NCI-H2029 (cell line): ENCODE data around the gene RYR1.
"Not testable (repeated sequence)": the region's sequence is repeated elsewhere in the genome, so short reads cannot be mapped to it uniquely, and the experiment has no call there.

Experiments used
- DNase-seq: peaks from one replicate; lab custom pipeline; 2025; lab: John Stamatoyannopoulos, UW

The RYR1 gene

GRCh38 chr19:38616265-38616664 is 182.8 kb downstream of the RYR1 start:
- DNase-seq: no peak

DNA sequence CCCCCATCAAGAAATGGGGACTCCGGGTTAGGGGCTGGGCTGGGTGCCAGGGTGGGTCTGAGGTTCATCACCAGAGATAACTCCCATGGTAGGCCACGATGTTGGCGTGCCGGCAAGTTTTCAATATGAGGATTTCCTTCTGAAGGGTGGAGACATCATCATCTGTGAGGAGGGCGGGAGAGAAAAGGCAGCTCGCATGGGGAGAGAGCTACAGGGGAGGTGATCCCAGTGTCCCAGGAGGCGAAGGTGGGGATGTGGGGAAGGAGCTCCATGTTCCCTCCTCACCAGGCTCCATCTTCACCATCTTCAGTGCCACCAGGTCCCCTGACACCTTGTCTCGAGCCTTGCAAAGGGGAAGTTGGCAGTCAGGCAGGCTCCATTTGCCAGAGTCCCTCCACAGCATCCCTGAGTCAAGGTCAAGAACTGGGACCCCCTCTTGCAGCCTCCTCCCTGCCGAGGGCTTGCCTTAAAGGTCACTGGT is 183.8 kb downstream of the RYR1 start:
- DNase-seq: no peak

DNA sequence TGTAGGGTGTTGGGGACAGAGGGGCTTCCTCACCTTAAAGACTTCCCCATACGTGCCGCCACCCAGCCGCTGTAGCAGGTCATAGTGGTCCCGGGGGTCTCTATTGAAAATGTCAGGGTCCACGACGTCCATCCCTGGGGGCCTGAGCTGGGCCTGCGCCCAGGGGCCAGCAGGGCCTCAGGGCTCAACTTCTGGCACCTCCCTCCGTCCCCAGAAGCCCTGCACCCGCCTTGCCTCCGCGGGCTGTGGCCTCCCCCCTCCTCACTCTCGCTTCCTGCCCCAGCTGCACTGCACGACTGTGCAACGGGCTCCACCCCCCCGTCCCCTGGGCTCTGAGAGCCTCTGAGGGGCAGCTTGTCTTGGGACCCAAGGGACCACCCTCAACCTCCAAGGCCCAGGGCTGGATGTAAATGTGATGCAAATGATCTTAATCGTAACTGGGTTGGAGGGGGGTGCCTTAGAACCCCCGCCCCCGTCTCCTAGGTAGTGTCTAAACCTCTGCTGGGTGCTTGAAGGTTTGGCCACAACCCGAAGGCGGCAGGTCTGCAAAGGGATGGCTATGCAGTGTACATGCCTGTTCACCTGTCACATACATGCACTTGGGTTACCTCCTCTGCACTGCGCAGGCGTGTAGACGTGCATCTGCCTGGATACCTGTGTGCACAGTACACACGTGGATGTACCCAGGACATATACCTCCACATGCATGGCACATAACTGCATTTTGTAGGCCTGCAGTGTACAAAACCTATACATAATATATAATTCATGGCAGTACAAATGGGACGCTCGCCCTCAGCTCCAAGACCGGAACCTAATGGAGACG is 184.5 kb downstream of the RYR1 start, which contains the start of gene MAP4K1:
TSS of gene MAP4K1 (minus strand) at position 190 of the 826 bp plus-strand sequence. CDS start at position 132, 58 bp downstream.
- peak; percentile 16 for DNase-seq

- DNase-seq: peak; percentile 99
Measured at GRCh38 chr19:38618590-38619360, 185.3 kb downstream of the RYR1 start, which contains the start of gene EIF3K. TSS of gene EIF3K (plus strand) at chr19:38619188. CDS start at chr19:38619269, 81 bp downstream.

DNA sequence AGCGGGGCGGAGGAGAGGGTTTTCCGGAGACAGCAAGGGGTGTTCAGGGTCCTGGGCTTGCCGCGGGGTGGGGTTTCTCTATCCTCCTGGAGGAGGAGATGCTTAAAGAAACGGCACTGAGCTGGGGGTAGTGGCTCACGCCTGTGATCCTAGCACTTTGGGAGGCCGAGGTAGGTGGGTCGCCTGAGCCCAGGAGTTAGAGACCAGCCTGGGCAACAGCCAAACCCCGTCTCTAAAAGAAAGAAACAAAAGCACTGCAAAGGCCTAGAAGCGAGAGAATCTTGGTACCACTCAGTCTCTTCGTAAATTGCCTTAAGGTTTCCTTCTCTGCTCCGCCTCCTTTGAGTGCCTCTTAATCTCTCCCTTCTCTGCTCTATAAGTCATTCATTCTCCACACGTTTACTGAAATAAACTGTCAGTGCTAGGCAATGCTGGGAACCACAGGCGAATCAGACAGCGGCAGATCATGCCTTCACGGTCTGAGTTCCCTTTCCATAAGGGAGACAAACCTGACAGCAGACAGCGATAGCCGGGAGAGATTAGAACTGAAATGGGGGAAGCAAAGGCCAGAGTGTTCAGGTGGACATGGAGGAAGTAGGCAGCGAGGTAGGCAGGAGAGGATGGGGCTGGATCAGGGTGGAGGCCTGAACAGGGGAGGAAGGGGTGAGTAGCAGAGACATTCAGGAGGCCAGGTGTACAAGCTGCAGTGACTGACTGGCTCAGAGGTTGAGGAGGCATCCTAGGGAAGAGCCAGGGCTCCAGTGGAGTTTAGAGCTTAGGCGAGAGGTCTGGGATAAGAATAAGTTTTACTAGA is 186.1 kb downstream of the RYR1 start:
- no peak for DNase-seq

DNA sequence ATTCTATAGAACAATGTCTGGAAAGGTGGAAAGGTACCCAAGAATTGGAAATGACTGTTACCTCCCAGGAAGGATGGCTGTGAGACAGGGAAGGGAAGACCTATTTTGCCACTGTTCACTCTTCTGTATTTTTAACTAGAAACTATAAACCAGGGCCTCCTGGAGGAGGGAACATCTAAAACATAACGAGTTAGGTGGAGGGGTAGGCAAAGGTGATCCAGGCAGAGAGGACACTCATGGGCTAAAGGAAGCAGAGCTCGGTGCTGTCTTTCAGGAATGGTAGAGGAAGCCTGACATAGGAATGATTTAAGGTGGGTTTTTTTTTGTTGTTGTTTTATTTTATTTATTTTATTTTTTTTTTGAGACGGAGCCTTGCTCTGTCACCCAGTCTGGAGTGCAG is 191.3 kb downstream of the RYR1 start:
- DNase-seq: no peak

DNA sequence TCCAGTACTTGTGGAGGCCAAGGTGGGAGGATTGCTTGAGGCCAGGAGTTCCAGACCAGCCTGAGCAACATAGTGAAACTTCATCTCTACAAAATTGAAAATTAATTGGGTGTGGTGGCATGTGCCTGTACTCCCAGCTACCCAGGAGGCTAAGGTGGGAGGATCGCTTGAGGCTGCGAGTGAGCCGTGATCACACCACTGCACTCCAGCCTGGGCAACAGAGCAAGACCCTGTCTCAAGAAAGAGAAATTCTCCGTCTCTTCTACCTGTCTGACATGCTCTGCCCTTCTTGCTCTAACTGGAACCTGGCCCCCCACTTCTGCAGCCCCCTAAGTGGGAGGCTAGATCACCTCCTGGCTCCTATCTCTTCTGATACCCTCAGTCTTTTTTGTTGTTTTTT is 192.9 kb downstream of the RYR1 start:
- DNase-seq: no peak

- no peak for DNase-seq
Measured at GRCh38 chr19:38629568-38629967, 196.1 kb downstream of the RYR1 start.

GRCh38 chr19:38631301-38631700 is 197.8 kb downstream of the RYR1 start:
- DNase-seq: not testable (repeated sequence)

GRCh38 chr19:38631811-38632475 is 198.5 kb downstream of the RYR1 start:
- not testable (repeated sequence) for DNase-seq

DNA sequence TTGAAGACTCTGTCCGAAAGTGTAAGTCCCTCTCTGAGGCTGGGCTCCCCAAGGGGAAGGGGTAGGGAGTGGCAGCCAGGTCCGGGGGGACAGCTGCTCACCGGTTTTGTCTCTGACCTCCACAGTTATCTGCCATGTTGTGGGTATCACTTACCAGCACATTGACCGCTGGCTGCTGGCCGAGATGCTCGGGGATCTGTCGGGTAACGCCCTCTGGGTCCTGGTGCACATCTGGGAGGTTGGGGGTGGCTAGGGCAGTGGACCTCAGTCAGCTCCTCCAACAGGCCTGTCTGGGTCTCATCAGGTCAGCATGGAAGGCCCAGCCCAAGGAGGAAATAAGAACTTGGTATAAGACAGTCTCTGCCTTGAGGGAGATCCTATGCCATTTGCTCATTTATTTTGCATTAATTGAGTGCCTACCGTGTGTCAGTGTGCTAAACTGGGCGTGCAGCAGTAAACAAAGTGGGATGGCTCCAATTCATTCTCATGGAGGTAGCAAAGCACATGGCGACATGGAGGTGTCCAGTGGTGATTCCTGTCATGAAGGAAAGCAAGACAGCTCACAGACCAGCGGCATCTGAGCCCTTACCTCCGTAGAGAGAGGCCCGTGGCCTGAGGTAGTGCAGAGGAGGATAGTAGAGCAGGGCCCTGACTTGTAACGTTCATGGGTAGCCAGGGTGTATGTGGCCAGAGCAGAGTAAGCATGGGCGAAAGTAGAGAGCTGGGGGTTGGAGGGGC is 199.2 kb downstream of the RYR1 start:
- DNase-seq: no peak

DNA sequence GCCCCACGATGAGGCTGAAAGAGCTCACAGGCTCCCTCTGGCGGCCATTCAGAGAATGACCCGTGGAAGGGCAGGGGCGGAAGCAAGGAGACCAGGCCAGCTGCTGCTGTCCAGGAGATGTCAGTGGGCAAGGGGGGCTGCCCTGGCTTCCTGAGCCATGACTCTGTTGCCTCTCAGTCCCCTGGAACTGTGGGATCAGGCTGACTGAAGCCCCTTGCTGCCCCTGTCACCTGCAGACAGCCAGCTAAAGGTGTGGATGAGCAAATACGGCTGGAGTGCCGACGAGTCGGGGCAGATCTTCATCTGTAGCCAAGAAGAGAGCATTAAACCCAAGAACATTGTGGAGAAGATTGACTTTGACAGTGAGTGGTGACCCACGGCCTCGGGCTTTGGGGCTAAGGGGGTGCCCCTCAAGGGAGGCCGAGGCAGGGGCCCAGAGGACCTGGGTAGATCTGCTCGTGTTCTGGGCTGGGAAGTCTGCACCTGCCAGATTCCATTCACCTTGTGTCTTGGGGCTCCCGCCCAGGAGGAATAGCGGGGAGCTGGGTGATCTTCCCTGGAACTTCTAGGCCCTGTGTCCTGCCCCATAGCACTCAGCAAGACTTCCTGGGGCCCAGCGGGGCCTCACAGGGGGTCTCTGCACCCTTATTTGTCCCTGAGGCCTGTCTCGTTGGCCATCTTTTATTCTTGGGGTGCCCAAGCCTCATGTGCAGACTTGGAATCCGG is 201.4 kb downstream of the RYR1 start:
- DNase-seq: no peak

DNA sequence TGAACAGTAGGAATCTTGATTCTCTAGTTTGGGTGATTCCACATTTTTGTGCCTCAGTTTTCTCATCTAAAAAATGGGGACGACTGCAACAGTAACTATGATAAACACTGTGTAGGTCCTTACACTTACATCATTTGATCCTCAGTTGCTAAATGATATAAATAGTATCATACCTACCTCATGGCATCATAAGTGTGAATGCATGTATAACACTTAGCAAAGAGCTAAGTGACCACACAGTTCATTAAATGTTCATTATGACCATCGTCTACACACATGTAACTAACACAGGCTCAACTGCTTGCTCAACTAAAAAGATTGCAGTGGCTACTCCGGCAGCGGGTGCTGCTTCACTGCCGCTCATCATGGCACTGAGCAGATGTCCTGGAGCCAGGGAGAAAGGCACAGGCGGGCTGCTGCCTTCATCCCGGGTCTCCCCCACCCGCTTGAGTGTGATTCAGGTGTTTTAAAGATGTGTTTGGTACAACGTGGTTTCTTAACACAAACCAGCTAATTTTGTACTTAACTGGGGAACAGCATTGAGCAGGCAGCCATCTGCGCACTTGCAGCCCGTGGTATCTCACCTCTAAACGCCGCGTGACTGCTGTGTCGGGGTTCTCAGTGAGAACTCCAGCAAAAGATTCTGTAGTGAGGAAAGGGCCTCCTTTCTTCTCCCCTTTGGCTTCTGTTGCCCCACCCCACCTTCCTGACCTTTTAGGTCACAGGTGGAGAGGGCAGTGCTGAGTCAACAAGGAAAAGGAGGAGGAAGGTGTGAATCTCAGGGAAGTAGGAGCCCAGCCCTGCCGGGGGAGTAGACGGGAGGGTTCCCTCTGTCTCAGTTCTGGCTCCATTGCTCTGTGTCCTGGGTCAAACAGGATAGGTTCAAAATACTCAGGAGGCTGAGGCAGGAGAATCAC is 202.2 kb downstream of the RYR1 start:
- no peak for DNase-seq
